ENCODE measurements around the gene VPS41.

VPS41 gene

GRCh38 chr7:38851321-38851720 lies 57.7 kb downstream of the VPS41 start:
- no peak for DNase-seq

GRCh38 chr7:38846280-38846679 lies 62.7 kb downstream of the VPS41 start:
- DNase-seq = no peak

GRCh38 chr7:38844952-38845563 lies 63.9 kb downstream of the VPS41 start:
- DNase-seq = no peak

- DNase-seq = no peak
These were observed 66.2 kb downstream of the VPS41 start for GRCh38 chr7:38842746-38843145.

- no peak for DNase-seq
These were observed 68.1 kb downstream of the VPS41 start for GRCh38 chr7:38840736-38841460.

GRCh38 chr7:38839851-38840250 lies 69.1 kb downstream of the VPS41 start:
- no peak for DNase-seq

GRCh38 chr7:38838725-38839385 lies 70.1 kb downstream of the VPS41 start:
- no peak for DNase-seq

- no peak for DNase-seq
These were observed 74.6 kb downstream of the VPS41 start for GRCh38 chr7:38834357-38834756.

GRCh38 chr7:38833329-38833728 lies 75.7 kb downstream of the VPS41 start:
- no peak for DNase-seq

GRCh38 chr7:38831259-38831996 lies 77.6 kb downstream of the VPS41 start:
- no peak for DNase-seq

GRCh38 chr7:38830826-38831225 lies 78.2 kb downstream of the VPS41 start:
- DNase-seq = no peak

GRCh38 chr7:38829488-38830165 lies 79.4 kb downstream of the VPS41 start:
- DNase-seq = no peak

GRCh38 chr7:38828026-38828425 lies 81.0 kb downstream of the VPS41 start:
- DNase-seq = no peak

- no peak for DNase-seq
These were observed 83.1 kb downstream of the VPS41 start for GRCh38 chr7:38825721-38826440.

- DNase-seq = no peak
These were observed 84.0 kb downstream of the VPS41 start for GRCh38 chr7:38824948-38825347.

- DNase-seq = no peak
These were observed 86.4 kb downstream of the VPS41 start for GRCh38 chr7:38822549-38822948.

- no peak for DNase-seq
These were observed 88.4 kb downstream of the VPS41 start for GRCh38 chr7:38820571-38820970.

- no peak for DNase-seq
These were observed 89.5 kb downstream of the VPS41 start for GRCh38 chr7:38819463-38819862.

GRCh38 chr7:38817526-38817925 lies 91.5 kb downstream of the VPS41 start:
- DNase-seq = no peak

GRCh38 chr7:38813768-38814167 lies 95.2 kb downstream of the VPS41 start:
- DNase-seq = no peak

GRCh38 chr7:38806912-38807311 lies 102.1 kb downstream of the VPS41 start:
- no peak for DNase-seq

GRCh38 chr7:38801786-38802185 lies 107.2 kb downstream of the VPS41 start:
- DNase-seq = no peak

All from NCI-H2029 (cell line).